Stimulated activated CD8-positive, alpha-beta memory T cell treated with anti-CD3 and anti-CD28 coated beads, Interleukin-4, amount 100 ng/mL, for 4 hours (primary cell): ENCODE results near the gene NINL.

Experiments used
- DNase-seq, 2 donors: peaks; one replicate each; pipeline ENCODE4 v3.0.0-alpha.2; 2020; ENCODE audit warnings: low read depth in 2 of 2, low spot score in 1 of 2

Gene NINL

DNA sequence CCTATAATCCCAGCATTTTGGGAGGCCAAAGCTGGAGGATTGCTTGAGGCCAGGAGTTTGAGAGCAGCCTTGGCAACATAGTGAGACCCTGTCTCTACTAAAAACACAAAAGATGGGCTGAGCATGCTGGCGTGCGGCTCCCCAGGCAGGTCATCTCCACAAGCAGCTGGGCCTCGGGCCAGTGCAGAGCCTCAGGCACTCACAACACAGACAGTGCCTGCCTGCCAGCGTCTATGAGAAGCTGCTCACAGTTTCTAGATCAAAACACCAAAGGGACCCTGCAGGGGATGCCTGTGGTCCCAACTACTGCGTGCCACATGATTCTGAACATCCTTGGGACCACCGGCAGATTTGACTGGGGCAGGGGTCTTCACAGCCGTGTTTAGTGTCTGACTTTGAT, 118.5 kb downstream of the NINL start:
- no peak for DNase-seq

DNA sequence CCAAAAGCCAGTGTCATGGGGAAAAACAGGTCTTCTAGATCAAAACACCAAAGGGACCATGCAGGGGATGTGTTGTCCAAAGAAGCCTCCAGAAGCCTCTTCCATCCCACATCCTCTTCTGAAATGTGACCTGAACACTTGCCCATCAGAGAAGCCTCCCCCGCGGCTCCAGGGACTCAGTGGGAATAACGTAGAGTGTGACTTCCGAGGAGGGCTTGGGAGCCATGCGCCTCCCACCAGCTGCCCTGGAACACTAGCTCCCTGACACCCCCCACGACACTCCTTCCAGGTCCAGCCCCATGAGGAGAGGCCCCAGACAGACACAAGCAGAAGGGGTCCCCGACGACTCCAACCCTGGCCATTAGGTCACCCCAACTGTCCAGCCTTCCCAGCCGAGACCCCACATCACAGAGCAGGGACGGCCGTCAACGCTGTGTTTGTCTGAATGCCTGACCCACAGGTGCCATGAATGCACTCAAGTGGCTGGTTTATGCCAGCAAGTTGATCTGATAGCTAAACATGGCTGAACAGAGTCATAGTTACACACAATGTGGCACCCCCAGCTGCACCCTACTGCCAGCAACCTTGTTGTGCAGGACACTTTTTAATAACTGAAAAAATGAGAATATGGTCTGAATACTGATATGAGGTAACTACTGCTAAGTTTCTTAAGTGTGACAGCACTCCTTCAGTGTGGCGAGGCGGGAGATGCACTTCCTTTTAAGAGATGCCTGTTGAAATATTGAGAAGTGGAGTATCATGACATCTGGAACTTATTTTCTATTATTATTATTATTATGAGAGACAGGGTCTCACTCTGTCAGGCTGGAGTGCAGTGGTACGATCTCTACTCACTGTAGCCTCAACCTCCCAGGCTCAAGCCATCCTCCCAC, 119.8 kb downstream of the NINL start:
- DNase-seq, result no peak

DNA sequence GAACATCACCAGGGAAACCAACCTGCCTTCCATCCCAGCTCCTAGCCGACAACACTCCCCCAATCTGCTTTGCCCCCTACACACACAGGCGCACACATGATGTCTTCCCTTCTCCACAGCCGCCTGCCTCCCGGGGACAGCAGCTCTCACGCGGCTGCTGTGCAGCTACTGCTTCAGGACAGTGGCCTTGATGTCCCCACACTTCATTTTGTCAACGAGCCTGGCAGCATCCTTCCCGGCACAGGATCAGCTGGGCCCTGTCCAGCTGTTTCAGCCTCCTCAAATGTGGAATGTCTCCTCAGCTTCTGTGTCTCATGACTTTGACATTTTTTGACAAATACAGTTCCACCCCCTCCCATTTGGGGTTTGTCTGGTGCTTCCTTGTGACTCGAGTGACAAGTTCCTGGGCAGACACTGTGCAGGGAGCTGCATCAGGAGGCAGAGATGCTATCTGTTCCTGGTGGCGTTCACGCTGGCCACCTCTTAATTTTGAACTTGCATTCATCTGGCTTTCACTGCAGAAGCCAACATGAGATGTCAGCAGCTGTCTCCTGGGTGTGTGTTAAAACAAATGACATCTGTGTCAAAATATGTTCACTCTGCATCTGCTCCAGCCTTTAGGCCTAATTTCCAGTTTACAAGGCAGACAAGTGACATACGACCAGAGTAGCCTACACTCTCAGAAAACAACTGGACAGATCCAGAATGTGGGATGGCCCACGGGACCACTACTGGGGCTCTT, 120.7 kb downstream of the NINL start:
- DNase-seq, result no peak

DNA sequence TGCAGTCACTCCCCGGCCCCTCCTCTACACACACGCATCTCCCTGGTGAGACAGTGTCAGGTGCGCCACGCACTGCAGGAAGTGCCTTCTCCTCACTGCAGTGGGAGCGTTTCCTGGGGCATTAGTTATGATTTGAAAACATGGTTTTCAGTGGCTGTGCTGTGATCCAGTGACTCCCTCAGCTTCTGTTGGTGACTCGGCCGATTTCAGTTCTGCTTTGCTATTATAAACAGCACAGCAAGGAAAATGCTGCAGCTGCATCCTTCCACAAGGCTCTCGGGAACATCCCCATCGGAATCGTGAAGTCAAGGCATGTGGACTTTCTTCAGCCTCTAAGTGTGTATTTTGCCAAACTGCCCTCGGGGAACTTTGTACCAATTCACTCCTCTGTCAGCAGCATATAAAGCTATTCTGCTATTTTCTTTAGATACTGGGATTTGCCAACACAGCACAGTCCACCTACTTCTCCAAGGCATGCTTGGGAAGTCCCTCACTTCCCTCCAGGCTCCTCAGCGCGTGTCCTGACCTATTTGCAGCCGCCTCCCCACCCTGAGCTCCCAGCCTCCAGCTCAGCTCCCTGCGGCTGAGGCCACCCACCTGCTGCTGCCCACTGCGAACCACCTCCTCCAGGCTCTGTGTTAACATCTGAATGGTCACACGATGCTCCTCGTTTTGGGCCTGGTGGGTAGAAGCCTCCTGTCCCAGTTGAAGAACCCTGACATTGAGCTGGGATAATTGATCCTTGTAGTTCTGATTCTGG, 123.4 kb downstream of the NINL start:
- no peak for DNase-seq

DNA sequence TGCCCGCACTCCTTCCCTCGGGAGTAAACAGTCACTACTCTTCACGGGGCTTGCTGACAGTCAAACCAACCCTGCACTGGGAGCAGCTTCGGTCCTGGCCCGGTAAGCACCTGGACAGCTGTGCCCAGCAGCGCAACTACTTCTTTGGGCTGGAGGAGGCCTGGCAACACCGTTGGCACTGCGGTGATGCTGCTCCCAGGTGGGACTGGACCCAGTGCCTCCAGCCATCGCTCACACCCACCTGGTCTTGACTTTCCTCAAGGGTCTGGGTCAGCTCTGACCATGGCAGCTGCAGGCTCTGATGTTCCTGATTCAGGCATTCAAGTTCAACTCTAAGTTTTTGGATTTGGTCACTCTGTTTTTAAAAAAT, 124.1 kb downstream of the NINL start:
- no peak for DNase-seq

GRCh38 chr20:25460566-25461280, 124.6 kb downstream of the NINL start:
- no peak for DNase-seq

- no peak for DNase-seq
Observed at GRCh38 chr20:25459916-25460535, 125.3 kb downstream of the NINL start.

GRCh38 chr20:25459111-25459830, 126.1 kb downstream of the NINL start:
- DNase-seq, result no peak

DNA sequence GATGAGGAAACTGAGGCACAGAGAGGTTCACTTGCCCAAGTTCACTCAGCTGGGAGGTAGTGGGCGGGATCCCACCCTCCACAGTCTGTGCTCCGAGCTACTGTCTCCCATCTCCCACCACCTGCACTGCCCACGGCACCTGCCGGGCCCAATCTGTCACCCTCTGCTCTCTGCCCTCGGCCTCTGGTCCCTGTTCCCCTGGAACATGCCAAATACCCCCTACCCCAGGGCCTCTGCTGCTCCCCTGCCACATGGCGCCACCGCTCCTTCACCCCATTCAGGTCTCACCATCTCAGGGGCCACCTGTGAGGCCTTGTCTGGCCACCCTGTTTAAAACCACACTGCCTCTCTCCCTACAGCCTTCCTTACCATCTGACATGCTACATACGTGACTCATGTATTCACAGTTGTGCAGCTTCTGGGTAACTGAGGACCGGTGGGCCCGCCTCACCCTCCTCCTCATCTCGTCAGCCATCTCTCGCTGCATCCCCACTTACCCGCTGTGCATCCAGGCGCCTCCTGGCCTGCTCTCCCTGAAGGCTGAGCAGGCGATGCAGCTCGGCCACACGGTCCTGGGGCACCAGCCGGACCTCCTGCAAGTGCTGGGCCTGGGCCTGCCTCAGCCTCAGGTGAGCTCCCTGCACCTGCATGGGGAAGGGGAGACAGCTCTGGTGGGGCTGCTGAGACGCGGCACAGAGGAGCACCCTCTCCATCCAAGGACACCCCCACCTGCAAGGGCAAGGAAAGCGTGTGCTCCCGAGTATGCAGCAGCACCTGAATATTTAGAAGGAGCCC, 127.2 kb downstream of the NINL start:
- no peak for DNase-seq

DNA sequence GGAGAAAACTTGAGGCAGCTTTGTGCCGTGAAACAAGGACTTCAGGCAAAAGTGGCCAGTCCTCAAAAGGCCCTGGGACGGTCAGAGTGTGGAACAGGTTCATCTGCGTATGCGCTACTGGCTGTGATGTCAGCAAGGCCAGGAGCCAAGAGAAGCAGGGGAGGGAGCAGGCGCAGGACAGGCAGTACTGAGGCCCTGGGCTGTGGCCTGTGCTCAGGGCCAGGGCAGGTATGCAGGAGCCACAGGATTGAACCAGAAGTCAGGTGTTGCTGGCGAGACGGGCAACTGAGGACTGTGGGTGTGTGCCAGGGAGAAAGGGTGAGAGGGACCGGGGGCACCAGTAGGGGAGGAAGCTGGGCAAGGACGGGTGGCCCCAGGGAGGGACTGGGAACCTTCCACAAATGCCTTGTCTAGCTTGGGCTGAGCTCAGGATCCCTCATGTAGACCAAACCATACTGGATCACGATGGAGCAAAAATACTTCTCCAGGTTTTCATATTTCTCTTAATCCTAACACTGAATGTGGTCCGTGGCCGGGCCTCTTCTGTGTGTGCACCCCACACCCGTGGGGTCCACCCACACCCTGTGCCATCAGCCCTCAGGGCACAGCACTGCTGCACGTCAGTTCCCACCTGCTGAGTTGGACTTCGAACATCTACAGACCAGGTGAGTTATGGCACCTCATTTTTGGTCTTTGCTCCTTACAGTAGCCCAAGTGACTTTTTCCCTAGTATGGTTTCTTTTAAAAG, 131.0 kb downstream of the NINL start:
- no peak for DNase-seq

GRCh38 chr20:25453035-25453810, 132.1 kb downstream of the NINL start:
- DNase-seq, result no peak

DNA sequence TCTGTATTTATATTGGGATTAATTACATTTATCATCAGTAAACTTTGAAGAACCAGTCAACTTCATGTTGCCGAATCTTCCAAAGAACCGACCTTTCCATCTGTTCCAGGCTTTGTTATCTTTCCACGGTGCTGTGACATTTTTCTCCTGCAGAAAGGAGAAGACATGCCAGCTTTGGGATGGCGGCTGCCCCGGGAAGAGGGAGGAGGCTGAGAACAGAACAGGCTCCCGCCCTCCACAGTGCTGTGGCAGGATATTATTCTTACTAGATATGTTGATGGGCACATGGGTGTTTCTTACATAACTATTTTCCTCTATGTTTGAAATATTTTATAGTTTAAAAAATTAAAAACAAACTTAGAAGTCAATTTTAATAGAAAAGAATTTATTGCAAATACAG, 133.0 kb downstream of the NINL start:
- DNase-seq, result no peak

DNA sequence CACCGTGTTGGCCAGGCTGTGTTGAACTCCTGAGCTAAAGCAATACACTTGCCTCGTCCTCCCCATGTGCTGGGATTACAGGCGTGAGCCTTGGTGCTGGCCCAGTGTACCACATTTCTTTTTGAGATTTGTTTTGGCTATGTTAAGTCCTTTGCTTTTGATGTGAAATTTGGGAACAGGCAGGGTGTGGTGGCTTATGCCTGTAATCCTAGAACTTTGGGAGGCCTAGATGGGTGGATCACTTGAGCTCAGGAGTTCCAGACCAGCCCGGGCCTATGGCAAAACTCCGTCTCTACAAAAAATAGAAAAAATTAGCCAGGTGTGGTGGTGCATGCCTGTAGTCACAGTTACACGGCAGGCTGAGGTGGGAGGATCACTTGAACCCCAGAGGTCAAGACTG, 137.7 kb downstream of the NINL start:
- DNase-seq, result no peak

DNA sequence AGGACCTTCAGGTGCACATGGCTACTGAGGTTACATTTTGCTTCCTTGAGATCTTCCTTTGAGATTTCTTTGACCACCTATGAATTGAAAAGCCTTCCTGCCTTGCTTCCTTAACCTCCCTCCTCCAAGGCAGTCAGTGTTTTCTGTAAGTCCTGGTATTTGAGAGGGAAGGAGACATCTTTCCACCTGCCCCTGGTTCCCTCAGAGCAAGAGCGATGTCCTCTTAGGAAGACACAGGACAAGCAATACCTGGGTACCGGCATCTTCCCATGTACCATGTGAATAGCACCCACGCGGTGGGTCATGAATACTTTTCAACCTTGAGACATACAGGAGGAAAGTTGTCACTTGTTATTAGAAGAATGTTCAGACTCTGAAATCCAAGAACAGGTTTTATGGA, 140.8 kb downstream of the NINL start:
- DNase-seq, result no peak

DNA sequence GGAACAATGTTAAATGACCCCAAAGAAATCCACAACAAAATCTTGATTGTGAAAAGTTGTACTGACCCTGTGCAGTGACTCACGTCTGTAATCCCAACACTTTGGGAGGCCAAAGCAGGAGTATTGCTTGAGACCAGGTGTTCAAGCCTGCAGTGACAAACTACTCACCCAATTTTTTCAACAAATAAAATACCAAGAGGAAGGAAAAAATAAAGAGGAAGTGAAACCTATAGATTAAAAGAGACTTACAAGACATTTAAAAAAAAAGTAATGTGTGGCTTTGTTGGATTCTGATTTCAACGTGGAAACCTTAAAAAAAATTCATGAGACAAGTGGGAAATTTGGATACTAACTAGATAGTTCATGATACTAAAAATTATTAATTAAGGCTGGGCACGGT, 146.0 kb downstream of the NINL start:
- DNase-seq, result no peak

DNA sequence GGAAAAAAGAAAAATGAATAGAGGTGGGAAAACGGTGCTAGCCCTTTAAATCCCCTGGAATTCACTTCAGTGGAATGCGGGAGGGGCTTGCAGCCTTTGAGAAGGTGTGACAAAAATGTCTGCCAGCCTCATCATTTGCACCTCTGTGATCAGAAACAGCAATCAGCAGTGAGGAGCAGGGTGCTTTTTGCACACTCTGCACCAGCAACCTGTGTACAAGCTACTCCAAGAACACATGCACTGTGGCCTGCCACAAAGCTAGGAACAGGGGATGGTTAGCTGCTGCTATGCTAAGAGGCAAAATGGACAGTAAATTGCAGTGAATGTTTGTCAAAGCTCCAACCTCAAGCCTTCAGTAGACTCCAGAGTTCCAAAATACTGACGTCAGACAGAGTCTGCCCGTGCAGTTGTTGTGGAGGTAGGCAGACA, 148.2 kb downstream of the NINL start:
- no peak for DNase-seq

GRCh38 chr20:25424536-25424935, 160.8 kb downstream of the NINL start:
- DNase-seq, result no peak

GRCh38 chr20:25422032-25422431, 163.3 kb downstream of the NINL start:
- no peak for DNase-seq
